ENCODE measurements around the gene CRYL1.

GRCh38 chr13:20429682-20430081 is 96.0 kb downstream of the CRYL1 start:
- TF ChIP-seq CTCF (IDR thresholded peaks at IDR 0.05) (no peak), POLR2A (IDR thresholded peaks at IDR 0.05) (no peak)
